Stimulated activated CD4-positive, alpha-beta T cell treated with anti-CD3 and anti-CD28 coated beads, Interleukin-12 subunit alpha, Interleukin-12 subunit beta, amount 100 ng/mL, for 24 hours (primary cell): ENCODE data around the gene ALG11.
A peak's percentile ranks its signal among the peaks of the same experiment; 100 is the strongest.

Source experiments
- DNase-seq, 2 experiments: peaks; one replicate each; pipeline ENCODE4 v3.0.0-alpha.2; 2020; ENCODE audit warnings: low read depth in 2 of 2

ALG11 gene

DNA sequence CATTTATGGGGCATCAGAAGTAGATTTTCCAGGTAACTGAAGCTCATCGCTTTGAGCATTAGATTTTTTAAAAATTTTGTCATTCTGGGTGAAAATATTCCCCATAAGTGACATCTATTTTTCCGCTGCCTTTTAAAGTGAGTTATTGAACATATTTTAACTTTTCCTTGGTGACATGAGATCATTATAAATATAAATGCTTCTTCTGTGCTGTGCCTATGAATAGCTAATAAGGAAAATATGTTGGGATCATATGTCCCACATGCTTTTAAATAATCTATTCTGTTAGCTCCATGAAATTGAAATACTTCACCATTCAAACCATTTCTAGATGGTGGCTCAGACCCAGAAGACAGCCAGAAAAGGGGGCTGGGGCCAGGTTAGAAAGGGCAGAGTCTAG, 15.0 kb upstream of the ALG11 start:
- DNase-seq: no peak

DNA sequence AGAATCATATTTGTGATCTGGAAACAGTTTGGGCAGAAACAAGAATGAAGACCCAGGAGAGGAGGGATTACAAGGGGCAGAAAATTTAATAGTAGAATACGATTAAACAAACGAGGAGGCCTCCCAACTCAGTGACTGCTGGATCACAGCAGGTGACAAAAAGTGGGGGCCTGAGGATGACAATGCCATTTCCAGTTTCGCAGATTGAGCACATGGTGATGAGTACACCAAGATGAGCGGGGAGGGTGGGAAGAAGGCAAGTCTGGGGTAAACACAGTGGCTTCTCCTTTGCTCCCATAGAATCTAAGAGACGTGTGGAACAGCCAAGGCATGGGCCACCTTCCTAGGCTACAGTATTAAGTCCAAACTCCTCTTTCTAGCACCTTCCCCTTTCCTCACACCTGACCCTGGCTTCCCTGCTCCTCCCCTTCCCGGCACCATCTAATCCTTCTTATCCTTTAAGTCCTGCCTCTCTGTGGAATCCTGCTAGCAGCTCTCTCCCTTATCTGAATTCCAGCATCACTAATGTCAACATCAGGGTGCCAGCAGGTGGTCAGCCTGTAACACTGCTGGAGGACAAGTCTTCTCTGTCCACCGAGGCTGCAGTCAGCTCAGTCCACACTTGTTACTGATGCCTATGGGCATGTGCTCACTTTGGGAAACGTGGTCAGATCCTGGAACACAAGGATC, 14.4 kb upstream of the ALG11 start:
- DNase-seq: no peak

DNA sequence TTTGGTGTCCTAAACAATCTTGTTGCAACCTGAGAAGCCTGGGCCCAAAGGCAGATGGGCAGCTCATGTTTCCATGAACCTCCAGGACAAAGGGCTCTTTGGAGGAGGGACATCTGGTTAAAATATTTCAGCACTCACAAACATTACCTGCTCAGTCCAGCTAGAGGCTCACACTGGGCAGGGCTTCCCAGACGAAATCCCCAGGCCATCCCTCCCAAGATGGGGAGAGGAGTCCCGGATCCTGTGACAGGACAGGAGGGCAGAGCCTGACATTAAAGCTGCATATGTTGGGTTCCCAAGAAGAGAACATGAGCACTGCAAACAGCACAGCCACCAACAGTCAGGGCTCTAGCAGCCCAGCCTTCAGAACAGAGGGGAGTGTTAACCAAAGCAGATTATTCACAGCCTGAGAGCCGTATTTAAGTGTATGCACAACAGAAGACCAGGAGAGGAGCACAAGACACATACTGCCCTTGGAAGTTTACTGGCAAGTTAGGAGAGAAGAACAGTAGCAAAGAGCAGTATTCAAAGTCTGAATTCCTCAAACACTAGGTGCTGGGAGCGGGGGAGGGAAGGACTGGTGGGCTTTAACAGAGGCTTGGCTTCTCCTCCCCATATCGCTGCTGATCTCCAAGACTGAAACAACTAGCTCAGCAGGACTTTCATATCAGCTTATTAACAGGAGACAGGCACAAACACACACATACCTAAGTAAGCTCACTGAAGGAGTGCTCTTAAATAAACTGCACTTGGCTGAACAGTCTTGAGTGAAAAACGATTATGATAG, 13.3 kb upstream of the ALG11 start:
- DNase-seq: no peak

DNA sequence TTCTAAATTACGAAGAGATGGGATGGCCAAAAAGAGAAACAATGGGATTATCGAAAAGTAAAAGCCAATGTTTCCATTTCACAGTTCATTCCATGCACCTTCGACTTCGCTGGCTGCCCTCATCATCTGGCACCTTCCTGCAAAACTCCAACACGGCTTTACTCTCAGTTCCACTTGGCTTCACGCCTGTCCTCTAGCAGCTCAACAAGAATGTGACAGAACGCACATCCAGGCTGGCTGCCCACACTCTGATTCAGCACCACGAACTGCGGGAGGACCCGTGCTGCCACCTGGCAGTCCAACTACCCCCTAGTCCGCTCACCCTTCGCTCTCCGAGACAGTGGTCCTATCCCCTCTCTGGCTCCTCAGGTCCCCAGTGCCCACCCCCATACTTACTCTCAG, 12.7 kb upstream of the ALG11 start:
- no peak for DNase-seq

DNA sequence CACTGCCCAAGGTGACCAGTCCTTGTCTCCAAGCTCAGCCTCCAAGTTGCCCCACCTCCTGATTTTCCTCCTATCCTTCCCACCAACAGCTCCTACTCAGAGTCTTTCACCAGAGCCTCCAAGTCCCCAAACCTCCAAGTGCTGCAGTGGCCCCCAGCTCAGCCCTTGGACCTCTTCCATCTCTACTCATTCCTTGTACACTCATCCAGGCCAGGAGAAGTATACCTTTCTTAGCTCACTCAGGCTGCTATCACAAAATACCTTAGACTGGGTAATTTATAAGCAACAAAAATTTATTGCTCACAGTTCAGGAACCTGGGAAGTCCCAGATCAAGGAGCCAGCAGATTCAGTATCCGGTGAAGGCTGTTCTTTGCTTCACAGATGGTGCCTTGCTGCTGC, 12.3 kb upstream of the ALG11 start:
- DNase-seq: no peak

DNA sequence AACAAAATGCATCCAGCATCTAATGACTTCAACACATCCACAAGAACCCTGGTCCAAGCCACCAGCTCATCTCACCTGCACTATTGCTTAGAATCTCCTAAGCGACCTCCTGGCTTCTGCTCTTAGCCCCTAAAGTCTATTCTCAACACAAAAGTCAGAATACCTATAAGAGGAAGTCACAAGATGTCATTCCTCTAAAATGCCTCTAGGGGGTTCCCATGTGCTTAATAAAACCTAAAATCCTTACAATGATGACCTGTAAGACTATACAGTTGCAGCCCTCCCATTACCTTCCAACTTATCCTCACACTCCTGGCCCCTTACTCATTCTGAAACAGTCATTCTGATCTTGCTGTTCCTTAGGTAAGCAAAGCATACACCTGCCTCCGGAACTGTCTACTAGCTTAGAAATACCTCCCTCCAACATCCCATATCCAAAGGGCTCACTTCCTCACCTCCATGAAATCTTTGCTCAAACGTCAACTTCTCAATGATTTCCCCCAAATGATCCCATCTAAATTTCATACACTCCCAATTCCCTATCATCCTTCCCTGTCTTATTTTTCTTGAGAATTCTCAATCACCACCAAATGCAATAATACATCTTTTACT, 11.0 kb upstream of the ALG11 start:
- no peak for DNase-seq

DNA sequence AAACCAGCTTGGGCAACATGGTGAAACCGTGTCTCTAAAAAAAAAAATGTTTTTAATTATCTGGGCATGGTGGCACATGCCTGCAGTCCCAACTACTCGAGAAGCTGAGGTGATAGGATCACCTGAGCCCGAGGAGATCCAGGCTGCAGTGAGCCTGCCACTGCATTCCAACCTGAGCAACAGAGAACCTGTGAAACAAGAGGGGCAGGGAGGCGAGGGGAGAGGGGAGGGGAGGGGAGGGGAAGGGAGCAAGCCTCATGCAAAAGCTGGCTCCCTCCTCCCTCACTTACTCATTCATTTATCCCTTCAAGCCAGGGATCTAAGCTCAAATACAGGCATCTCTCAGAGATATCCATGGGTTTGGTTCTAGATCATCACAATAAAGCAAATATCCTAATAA, 9.8 kb upstream of the ALG11 start:
- no peak for DNase-seq

DNA sequence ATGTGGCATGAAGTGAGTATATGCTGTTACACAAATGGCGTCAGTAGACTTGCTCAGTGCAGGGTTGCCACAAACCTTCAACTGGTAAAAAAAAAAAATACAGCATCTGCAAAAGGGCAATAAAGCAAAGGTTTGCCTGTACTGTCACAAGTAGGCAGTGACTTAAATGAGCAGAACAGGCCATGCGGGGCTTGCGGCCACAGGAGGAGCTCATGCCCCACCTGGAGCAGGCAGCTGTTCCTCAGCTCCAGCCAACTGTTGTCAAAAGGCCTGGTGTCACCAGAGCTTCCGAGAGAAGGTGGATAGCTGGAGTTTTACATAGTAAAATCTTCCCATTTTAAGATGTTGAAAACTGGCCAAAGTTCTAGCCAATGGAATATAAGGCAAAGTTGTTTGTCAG, 8.7 kb upstream of the ALG11 start:
- no peak for DNase-seq

DNA sequence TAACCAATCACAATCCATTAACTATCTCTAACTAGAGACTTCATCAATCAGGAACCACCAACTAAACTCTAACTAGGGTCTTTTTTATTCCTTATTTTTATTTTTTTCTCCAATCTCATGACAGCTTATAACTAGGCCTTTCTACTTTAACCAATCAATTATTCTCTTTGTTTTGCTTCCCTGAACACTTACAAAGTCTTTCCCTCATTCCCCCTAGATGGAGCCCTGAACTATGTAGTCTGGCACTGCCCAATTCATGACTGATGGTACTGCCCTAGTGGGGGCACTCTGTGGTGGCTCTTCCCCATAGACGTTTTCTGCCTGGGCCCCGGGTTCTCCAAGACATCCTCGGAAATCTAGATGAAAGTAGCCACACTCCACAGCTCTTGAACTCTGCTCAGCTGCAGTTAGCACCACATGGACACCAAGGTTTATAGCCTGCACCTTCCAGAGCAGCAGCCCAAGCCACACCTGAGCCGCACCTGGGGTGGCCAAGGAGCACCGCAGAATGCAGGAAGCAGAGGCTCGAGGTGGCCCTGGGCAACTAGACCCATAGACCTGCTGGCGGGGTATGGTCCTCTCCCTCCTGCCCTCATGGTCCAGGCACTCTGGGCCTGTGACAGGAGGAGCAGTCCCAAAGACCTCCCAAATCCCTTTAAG, 7.6 kb upstream of the ALG11 start:
- no peak for DNase-seq

DNA sequence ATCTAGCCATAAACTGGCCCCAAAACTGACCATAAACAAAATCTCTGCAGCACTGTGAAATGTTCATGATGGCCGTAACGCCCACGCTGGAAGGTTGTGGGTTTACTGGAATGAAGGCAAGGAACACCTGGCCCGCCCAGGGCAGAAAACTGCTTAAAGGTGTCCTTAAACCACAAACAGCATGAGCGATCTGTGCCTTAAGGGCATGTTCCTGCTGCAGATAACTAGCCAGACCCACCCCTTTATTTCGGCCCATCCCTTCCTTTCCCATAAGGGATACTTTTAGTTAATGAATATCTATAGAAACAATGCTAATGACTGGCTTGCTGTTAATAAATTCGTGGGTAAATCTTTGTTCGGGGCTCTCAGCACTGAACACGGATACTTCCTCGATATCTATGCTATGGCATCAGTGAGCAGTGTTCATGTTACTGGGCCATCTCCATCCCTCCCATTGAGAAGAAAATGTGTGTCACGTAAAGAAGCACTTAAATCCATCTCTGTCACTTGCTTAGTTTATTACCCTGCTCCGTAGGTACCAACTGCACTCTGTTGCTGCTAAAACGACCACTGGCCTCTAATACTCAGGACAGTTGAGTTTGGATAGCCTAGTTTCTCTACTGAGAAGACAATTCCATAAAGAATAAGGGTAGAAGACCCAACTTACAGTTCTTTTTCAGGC, 6.2 kb upstream of the ALG11 start:
- no peak for DNase-seq

DNA sequence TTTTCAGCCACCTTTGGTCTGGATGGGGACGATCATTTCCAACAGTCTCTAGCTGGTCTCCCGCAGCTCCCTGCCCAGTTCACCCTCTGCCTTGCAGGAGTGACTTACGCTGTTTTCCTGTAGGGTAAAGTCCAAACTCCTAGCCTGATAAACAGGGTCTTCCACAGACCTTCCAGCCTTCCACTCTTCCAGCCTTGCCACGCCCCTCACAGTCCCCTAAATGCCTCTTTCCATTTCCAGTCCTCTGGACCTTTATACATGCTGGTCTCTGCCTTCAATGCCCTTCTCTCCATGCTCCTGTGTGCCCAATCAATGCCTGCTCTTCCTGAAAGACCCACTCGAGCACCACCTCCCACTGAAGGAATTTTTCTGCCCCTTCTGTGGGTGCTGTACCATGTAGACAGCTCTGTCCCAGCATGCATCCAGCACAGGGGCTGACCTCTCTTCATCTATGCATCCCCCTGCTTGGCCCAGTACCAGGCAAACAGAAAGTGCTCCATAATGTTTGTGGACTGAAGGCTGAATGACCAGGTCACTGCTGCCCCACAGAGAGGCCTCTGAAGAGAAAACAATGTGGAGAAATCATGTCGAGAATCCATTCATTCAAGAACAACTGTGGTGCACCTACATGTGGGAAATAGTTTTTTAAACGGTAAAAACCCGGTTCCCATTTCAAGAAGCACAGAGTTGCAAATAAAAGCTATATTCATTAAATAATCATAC, 5.5 kb upstream of the ALG11 start:
- no peak for DNase-seq

DNA sequence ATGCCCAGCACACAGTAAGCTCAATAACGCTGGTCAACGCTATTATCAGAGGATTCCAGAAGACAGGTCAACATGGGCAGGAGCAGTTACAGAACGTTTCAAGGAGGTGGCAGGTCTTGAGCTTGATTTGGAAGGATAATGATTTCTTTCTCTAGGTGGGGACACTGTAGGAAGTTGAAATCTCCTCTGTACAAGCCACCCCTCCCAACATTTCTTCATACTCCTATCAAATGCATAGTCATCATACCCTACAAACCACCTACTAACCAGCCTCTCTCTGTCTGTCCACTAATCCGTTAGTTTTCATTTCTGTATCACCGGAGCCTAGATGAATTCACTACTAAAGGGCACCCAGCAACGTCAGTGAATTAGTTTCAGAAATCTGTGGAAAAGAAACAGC, 2.3 kb upstream of the ALG11 start:
- DNase-seq: no peak

DNA sequence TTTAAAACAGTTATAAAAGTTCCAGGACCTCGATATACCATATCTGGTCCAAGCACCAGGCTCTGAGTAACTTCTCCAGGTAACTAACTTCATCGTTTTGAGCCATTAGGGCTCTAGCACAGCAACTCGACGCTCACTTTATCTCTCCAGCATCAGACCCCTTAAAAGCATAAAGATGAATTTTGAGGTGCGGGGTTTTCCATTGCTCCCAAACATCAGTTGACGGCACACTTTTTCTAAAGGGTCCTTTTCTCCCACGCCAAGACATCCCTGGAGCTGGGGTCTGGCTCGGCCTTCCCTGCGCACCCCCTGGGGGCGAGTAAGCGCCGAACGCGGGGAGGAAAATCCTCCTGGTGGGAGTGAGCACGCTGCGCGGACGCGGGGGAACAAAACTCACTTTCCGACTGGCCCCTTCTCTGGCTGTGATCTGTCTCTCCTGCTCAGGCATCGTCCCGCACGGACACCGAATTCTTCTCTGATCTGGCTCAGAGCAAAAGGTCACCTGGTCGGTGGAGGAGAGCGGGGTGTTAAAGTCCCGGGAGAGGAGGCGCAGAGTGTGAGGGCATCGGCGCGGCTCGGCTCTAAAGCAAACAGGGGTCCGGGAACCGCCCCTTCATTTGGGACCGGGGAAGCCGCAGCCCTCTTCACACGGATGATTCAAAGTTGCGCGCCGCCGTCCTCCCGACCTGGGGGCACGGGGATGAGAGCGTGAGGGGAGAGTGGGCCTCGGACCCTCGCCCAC, 1.1 kb upstream of the ALG11 start, which contains the start of gene ATP7B:
Gene ATP7B (minus strand): TSS at position 561 of the 742 bp plus-strand sequence. CDS start 113 bp downstream, at position 448.
- DNase-seq: peak in 1 of 2 experiments; percentile 9

DNA sequence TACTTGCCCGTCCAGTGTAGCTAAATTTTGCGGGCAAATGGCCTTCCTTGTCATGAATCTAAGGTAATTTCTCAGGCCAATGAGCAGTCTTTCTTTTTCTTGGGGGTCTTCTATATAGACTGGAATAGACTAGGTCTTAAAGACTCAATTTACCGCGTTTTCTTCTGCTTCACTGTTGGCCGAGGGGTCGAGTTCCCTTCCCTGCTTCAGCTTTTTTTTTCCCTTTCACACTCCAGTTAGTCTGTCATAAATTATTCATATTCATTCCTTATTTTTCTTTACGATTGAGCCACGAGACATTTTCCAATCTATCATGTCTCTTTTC, 276 bp downstream of the ALG11 start:
- DNase-seq: no peak

DNA sequence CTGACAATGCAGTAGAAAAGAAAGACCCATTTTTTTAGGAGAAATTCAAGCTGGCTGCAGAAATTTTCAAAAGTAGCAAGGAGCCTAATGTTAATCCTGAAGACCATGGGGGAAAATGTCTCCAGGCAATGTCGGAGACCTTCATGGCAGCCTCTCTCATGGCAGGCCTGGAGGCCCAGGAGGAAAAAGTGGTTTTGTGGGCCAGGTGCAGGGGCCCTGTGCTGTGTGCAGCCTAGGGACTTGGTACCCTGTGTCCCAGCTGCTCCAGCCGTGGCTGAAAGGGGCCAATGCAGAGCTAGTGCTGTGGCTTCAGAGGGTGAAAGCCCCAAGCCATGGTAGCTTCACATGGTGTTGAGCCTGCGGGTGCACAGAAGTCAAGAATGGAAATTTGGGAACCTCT, 4.1 kb downstream of the ALG11 start:
- no peak for DNase-seq

DNA sequence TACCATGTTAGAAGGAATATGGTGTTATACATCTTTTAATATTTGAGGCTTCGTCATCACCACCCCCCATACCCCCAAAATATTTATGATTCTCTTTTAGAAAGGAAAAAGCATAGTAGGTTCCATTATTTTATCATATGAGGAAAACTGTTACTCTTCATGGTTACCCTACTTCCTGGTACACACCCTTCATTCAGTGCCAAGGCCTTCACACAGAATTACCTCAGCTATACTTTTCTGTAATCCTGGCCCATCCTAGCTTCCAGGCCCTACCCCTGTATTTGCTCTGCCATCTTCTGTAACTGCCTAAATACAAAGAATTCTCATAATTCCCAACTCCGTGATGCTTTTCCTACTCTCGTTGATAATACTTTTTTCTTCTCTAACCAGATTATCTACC, 8.0 kb downstream of the ALG11 start:
- no peak for DNase-seq

DNA sequence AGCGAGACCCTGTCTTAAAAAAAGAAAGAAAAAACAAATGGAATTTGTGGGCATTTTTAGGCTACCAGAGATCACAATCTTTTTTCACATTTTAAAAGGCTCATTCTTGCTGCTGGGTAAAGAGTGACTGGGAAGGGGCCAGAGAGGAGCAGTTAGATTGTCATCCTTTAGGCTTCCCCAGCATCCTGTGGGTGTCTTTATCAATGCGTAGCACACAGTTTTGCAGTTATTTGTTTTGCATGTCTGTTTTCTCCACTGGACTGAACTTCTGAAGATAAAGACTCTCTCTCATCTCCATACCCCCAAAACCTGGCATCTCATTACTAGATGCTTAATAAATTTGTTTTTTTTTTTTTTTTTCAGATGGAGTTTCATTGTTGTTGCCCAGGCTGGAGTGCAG, 10.2 kb downstream of the ALG11 start:
- no peak for DNase-seq

DNA sequence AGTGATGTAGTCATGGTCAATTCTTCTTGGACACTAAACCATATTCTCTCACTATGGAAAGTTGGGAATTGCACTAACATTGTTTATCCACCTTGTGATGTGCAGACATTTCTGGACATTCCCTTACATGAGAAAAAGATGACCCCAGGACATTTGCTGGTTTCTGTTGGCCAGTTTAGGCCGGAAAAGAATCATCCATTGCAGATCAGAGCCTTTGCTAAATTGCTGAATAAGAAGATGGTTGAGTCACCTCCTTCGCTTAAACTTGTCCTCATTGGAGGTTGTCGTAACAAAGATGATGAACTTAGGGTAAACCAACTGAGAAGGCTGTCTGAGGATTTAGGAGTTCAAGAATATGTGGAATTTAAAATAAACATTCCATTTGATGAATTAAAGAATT, 12.3 kb downstream of the ALG11 start, which contains the start of gene UTP14C:
Gene UTP14C (plus strand): TSS at position 211 of the 400 bp plus-strand sequence. CDS start 4,114 bp downstream, outside the sequence.
- DNase-seq: no peak

DNA sequence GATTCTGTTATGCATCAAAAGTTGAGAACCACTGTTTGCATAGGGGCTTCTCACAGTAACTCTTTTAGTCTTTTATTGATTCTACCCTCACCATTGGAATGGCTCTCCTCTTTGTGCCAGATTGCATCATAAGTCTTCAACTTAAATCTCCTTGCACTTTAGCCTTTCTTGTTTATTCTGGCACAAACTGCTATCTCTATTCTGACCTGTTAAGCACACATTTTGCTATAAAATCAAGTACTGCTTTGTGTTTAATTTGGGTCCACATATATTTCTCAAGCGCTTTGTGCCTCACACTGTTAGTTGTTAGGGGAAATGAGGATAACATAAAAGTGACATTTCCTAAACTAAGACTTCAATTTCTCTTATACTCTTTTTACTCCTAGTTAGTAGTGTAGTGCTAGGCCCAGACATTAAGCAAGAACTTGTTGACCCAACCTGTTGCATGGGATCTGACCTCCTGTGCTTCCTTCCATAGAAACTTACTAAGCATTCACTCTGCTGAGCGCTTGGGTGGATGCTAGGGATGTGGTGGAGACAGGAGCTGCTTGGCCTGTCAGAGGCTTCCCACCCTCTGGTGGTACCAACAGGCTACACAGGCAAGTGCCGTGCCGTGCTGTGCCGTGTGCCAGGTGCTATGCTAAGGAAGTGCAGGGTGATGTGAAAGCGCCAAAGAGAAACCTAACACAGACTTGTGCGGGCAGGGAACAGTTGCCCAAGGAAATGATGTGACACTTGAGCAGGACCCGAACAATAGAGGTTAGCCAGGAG, 13.5 kb downstream of the ALG11 start:
- no peak for DNase-seq

DNA sequence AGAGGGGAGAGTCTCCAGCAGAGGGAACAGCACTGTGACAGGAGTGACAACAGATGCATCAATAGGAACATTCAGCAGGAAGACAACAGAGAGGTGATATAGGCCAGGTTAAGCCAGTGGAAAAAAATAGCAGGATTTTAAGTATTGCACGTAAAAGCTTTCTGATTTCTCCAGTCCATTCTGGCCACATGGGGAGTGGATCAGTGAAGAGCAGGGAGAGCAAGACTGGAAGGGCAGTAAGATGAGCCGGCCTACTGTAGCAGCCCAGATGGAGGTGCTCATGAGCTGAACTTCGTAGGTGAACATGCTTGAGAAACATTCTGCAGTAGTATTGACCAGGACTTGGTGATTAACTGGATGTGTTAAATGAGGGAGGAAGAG, 14.0 kb downstream of the ALG11 start:
- DNase-seq: no peak
